Measurements from ENCODE around the gene RNF151. TPM values are rescaled to one million over a fixed set of nuclear protein-coding genes. Genes with fewer than 3 reads are reported as not detected.
A peak's percentile ranks its signal among the peaks of the same experiment; 100 is the strongest.

RNF151 gene
- total and polyA plus RNA-seq, 2 of the 13 experiments (the other 11 are each of a cell fraction or from before 2014, with no cell fraction given) = not detected

- TF ChIP-seq, protein P1, sequence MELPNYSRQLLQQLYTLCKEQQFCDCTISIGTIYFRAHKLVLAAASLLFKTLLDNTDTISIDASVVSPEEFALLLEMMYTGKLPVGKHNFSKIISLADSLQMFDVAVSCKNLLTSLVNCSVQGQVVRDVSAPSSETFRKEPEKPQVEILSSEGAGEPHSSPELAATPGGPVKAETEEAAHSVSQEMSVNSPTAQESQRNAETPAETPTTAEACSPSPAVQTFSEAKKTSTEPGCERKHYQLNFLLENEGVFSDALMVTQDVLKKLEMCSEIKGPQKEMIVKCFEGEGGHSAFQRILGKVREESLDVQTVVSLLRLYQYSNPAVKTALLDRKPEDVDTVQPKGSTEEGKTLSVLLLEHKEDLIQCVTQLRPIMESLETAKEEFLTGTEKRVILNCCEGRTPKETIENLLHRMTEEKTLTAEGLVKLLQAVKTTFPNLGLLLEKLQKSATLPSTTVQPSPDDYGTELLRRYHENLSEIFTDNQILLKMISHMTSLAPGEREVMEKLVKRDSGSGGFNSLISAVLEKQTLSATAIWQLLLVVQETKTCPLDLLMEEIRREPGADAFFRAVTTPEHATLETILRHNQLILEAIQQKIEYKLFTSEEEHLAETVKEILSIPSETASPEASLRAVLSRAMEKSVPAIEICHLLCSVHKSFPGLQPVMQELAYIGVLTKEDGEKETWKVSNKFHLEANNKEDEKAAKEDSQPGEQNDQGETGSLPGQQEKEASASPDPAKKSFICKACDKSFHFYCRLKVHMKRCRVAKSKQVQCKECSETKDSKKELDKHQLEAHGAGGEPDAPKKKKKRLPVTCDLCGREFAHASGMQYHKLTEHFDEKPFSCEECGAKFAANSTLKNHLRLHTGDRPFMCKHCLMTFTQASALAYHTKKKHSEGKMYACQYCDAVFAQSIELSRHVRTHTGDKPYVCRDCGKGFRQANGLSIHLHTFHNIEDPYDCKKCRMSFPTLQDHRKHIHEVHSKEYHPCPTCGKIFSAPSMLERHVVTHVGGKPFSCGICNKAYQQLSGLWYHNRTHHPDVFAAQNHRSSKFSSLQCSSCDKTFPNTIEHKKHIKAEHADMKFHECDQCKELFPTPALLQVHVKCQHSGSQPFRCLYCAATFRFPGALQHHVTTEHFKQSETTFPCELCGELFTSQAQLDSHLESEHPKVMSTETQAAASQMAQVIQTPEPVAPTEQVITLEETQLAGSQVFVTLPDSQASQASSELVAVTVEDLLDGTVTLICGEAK (IDR thresholded peaks at IDR 0.05) = no peak
- TF ChIP-seq, protein P1 (CRISPR knock-in tag; IDR thresholded peaks at IDR 0.05) = no peak; the same call in 1 of the 2 replicates
- peak; percentile 18; the same call in 1 of the 2 replicates for TF ChIP-seq ZNF263 (CRISPR knock-in tag; IDR thresholded peaks at IDR 0.05)
- peak; percentile 16; the same call in 1 of the 2 replicates for TF ChIP-seq ZNF230 (CRISPR knock-in tag; IDR thresholded peaks at IDR 0.05)
- no peak for TF ChIP-seq ZNF256 (CRISPR knock-in tag; conservative IDR thresholded peaks at IDR 0.05)
- peak; percentile 84 for TF ChIP-seq PHF5A (CRISPR knock-in tag; IDR thresholded peaks at IDR 0.05; ENCODE audit: low read depth, unreplicated experiment)
- no peak for TF ChIP-seq TERF1 (CRISPR knock-in tag; IDR thresholded peaks at IDR 0.05)
- no peak for TF ChIP-seq TBX3 (IDR thresholded peaks at IDR 0.05; ENCODE audit: borderline replicate concordance)
- TF ChIP-seq ADNP (CRISPR knock-in tag; IDR thresholded peaks at IDR 0.05) = no peak
- peak; percentile 86 for TF ChIP-seq TBX2 (CRISPR knock-in tag; IDR thresholded peaks at IDR 0.05; ENCODE audit: borderline replicate concordance)
- TF ChIP-seq ZSCAN25 (CRISPR knock-in tag; IDR thresholded peaks at IDR 0.05) = peak; percentile 21; the same call in 1 of the 2 replicates
- no peak for TF ChIP-seq SNAPC2 (CRISPR knock-in tag; IDR thresholded peaks at IDR 0.05)
- 0 out of 2 replicates have a peak, but pooled peaks have one; percentile 14 for TF ChIP-seq ZNF468 (CRISPR knock-in tag; IDR thresholded peaks at IDR 0.05)
- TF ChIP-seq HBP1 (CRISPR knock-in tag; IDR thresholded peaks at IDR 0.05; ENCODE audit: low read depth) = peak; percentile 80; the same call in 1 of the 2 replicates
These were observed 17.1 kb downstream of the RNF151 start, which contains the start of gene GFER (continued) for GRCh38 chr16:1983544-1984346.

Data from HepG2 (cell line).